Measurements from ENCODE around the gene ASCL3. TPM values are rescaled to one million over a fixed set of nuclear protein-coding genes. Genes with fewer than 3 reads are reported as not detected.

Gene ASCL3
- polyA plus RNA-seq, 1 donor (not counting 4 experiments of a cell fraction or from before 2014, with no cell fraction given) = not detected

DNA sequence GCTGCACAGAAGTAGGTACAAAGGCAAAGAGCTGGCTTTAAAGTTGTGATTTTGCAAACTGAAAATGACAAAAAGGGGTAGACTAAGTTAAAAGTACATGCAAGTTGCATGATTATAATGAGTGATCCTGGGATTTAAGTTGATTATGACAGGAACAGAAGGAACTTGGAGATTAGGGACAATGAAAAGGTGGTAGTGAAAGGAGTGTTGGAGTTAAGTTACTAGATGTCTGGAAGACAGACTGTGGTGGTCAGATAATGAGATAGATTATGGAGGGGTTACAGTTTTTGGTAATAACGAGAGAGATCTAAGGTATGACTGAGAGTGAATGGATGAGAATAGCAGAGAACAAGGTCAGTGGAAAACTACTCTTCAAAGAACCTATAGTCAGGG, 29.1 kb upstream of the ASCL3 start:
- no peaks in the 10 kb centered on the region for H3K27me3 ChIP-seq (ENCODE audit: control insufficient read depth, extremely low read depth, insufficient read depth, low read length)
- no peak overlapping the region for H2AFZ ChIP-seq (ENCODE audit: control insufficient read depth, low read length)
- DNase-seq (ENCODE audit: low read depth, low spot score) (no peak), FAIRE-seq (no peak)
- no peak for TF ChIP-seq EZH2 (IDR thresholded peaks at IDR 0.05; ENCODE audit: low read length)
- TF ChIP-seq, protein P1, sequence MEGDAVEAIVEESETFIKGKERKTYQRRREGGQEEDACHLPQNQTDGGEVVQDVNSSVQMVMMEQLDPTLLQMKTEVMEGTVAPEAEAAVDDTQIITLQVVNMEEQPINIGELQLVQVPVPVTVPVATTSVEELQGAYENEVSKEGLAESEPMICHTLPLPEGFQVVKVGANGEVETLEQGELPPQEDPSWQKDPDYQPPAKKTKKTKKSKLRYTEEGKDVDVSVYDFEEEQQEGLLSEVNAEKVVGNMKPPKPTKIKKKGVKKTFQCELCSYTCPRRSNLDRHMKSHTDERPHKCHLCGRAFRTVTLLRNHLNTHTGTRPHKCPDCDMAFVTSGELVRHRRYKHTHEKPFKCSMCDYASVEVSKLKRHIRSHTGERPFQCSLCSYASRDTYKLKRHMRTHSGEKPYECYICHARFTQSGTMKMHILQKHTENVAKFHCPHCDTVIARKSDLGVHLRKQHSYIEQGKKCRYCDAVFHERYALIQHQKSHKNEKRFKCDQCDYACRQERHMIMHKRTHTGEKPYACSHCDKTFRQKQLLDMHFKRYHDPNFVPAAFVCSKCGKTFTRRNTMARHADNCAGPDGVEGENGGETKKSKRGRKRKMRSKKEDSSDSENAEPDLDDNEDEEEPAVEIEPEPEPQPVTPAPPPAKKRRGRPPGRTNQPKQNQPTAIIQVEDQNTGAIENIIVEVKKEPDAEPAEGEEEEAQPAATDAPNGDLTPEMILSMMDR (optimal IDR thresholded peaks at IDR 0.05 in 1 of 3, IDR thresholded peaks at IDR 0.05 in 1 of 3, conservative IDR thresholded peaks at IDR 0.05 in 1 of 3; ENCODE audit: extremely low read depth in 1 of 3, insufficient read depth in 2 of 3, low read length in 3 of 3) = no peak
- H3K36me3 ChIP-seq (ENCODE audit: control insufficient read depth in 2 of 2, extremely low read depth in 1 of 2, insufficient read depth in 2 of 2, low read length in 2 of 2) = no peaks in the 10 kb centered on the region
- H3K4me3 ChIP-seq (ENCODE audit: control insufficient read depth in 2 of 3, extremely low read depth in 1 of 3, insufficient read depth in 2 of 3, low read depth in 1 of 3, low read length in 3 of 3) = no peak overlapping the region
- H3K4me1 ChIP-seq (ENCODE audit: control insufficient read depth, extremely low read depth, insufficient read depth, low read length) = no peaks in the 10 kb centered on the region
- dilution Hi-C loops (cut with MboI; ENCODE audit: extremely low pct_ligation_motif_present, low sequenced_read_pairs) = no loop called here
- H3K4me2 ChIP-seq (ENCODE audit: control insufficient read depth, extremely low read depth, insufficient read depth, low read depth, low read length) = no peak overlapping the region
- H3K9me3 ChIP-seq (ENCODE audit: control insufficient read depth, low read depth, low read length) = no peaks in the 10 kb centered on the region
- H3K79me2 ChIP-seq (ENCODE audit: control insufficient read depth, insufficient read depth, low read length) = no peaks in the 10 kb centered on the region
- H4K20me1 ChIP-seq (ENCODE audit: control insufficient read depth, extremely low read depth, insufficient read depth, low read length) = no peaks in the 10 kb centered on the region
- H3K9ac ChIP-seq (ENCODE audit: control insufficient read depth, extremely low read depth, insufficient read depth, low read length) = no peak overlapping the region
- no peaks in the 10 kb centered on the region for H3K9me1 ChIP-seq (ENCODE audit: control insufficient read depth, extremely low read depth, insufficient read depth, low read length)
- no peak overlapping the region for H3K27ac ChIP-seq (ENCODE audit: control insufficient read depth, insufficient read depth, low read length)

DNA sequence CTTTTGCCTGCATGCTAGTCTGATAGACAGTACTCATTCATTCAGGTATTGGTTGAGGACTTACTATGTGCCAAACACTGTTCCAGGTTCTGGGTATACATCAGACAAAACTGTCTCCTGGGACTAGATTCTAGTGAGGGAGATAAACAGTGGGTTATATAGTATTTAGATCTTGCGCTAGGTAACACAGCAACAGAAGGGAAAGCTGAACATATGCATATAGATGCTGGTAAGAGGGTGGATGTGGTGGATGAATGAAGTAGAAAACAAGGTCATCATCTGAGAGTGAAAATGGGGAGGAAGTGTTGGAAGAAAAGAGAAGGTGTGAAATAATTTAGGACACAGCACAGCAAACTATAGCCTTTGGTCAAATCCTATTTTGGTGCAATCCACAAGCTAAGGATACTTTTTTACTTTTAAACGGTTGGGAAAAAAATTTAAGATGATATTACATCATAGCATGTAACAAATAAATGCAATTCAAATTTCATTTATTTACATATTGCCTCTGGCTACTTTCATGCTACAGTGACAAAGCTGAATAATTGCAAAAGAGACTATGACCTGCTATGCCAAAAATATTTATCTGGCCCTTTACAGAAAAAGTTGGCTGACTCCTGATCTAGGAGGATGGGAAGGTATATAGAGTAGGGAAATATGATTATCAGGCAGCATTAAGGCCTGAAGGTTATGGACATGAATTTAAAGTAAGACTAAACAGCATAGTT, 28.5 kb upstream of the ASCL3 start:
- no peaks in the 10 kb centered on the region for H3K79me2 ChIP-seq (ENCODE audit: control insufficient read depth, insufficient read depth, low read length)
- H3K9ac ChIP-seq (ENCODE audit: control insufficient read depth, extremely low read depth, insufficient read depth, low read length) = no peak overlapping the region
- no peaks in the 10 kb centered on the region for H3K9me3 ChIP-seq (ENCODE audit: control insufficient read depth, low read depth, low read length)
- H3K4me2 ChIP-seq (ENCODE audit: control insufficient read depth, extremely low read depth, insufficient read depth, low read depth, low read length) = no peak overlapping the region
- H3K9me1 ChIP-seq (ENCODE audit: control insufficient read depth, extremely low read depth, insufficient read depth, low read length) = no peaks in the 10 kb centered on the region
- DNase-seq (ENCODE audit: low read depth, low spot score) (no peak), FAIRE-seq (no peak)
- no peak overlapping the region for H2AFZ ChIP-seq (ENCODE audit: control insufficient read depth, low read length)
- no peak for TF ChIP-seq EZH2 (IDR thresholded peaks at IDR 0.05; ENCODE audit: low read length)
- TF ChIP-seq, protein P1 (optimal IDR thresholded peaks at IDR 0.05 in 1 of 3, IDR thresholded peaks at IDR 0.05 in 1 of 3, conservative IDR thresholded peaks at IDR 0.05 in 1 of 3; ENCODE audit: extremely low read depth in 1 of 3, insufficient read depth in 2 of 3, low read length in 3 of 3) = no peak
- H3K4me3 ChIP-seq (ENCODE audit: control insufficient read depth in 2 of 3, extremely low read depth in 1 of 3, insufficient read depth in 2 of 3, low read depth in 1 of 3, low read length in 3 of 3) = no peak overlapping the region
- H3K36me3 ChIP-seq (ENCODE audit: control insufficient read depth in 2 of 2, extremely low read depth in 1 of 2, insufficient read depth in 2 of 2, low read length in 2 of 2) = no peaks in the 10 kb centered on the region
- H3K27me3 ChIP-seq (ENCODE audit: control insufficient read depth, extremely low read depth, insufficient read depth, low read length) = no peaks in the 10 kb centered on the region
- dilution Hi-C loops (cut with MboI; ENCODE audit: extremely low pct_ligation_motif_present, low sequenced_read_pairs) = no loop called here
- H3K27ac ChIP-seq (ENCODE audit: control insufficient read depth, insufficient read depth, low read length) = no peak overlapping the region
- H4K20me1 ChIP-seq (ENCODE audit: control insufficient read depth, extremely low read depth, insufficient read depth, low read length) = no peaks in the 10 kb centered on the region
- H3K4me1 ChIP-seq (ENCODE audit: control insufficient read depth, extremely low read depth, insufficient read depth, low read length) = no peaks in the 10 kb centered on the region

Measured in keratinocyte (primary cell).